H1 (cell line): ENCODE measurements around the gene LYPD1. TPM values are rescaled to one million over a fixed set of nuclear protein-coding genes. Genes with fewer than 3 reads are reported as not detected.
A peak's percentile ranks its signal among the peaks of the same experiment; 100 is the strongest.

ENCODE experiments used
- CTCF ChIA-PET: fragments of 300-600 bp; sonication (Branson Sonifier 250); formaldehyde crosslinking; loops from one replicate; lab custom pipeline; 2021; ENCODE audit not compliant: partially characterized antibody; lab: Charles Lee
- POLR2A ChIA-PET: fragments of 300-600 bp; sonication (Branson Sonifier 250); formaldehyde crosslinking; loops from one replicate; lab custom pipeline; 2021; ENCODE audit warnings: inconsistent platforms; ENCODE audit not compliant: partially characterized antibody; lab: Charles Lee
- DNase-seq, 2 experiments: peaks; one replicate each; pipeline versions ENCODE4 v3.0.0 to v3.0.0-alpha.2; 2010 to 2022; ENCODE audit warnings: low spot score in 2 of 2, low read depth in 1 of 2, mixed read lengths in 1 of 2
- FAIRE-seq: peaks from 2 replicates; lab custom pipeline; 2011; peaks lifted over from hg19 to GRCh38; lab: Jason Lieb, UNC
- H2AFZ ChIP-seq: 2 replicates; pipeline ENCODE4 v1.8.1; 2012; ENCODE audit warnings: low read length, inconsistent platforms
- H2AK5ac ChIP-seq: 2 replicates; pipeline ENCODE4 v1.6.1; 2013; ENCODE audit warnings: low read depth, low read length
- H2BK120ac ChIP-seq: replicated peaks from 2 replicates; pipeline ENCODE3; 2013; ENCODE audit warnings: low read depth, low read length, inconsistent platforms
- H2BK12ac ChIP-seq: 2 replicates; pipeline ENCODE4 v1.6.1; 2013; ENCODE audit warnings: low read depth, low read length
- H2BK15ac ChIP-seq: 2 replicates; pipeline ENCODE4 v1.6.1; 2013; ENCODE audit warnings: low read length
- H2BK20ac ChIP-seq: 2 replicates; pipeline ENCODE4 v1.6.1; 2013; ENCODE audit warnings: low read length
- H2BK5ac ChIP-seq: 2 replicates; pipeline ENCODE4 v1.6.1; 2013; ENCODE audit warnings: low read depth, low read length
- H3K14ac ChIP-seq: 2 replicates; pipeline ENCODE4 v1.6.1; 2013; ENCODE audit warnings: inconsistent platforms; ENCODE audit not compliant: insufficient read length
- H3K18ac ChIP-seq: 2 replicates; pipeline ENCODE4 v1.6.1; 2013; ENCODE audit warnings: low read length; ENCODE audit errors: extremely low read depth
- H3K23ac ChIP-seq: 2 replicates; pipeline ENCODE4 v1.6.1; 2013; ENCODE audit warnings: inconsistent platforms; ENCODE audit not compliant: insufficient read length
- H3K23me2 ChIP-seq: 2 replicates; pipeline ENCODE4 v1.6.1; 2013; ENCODE audit warnings: low read depth, low read length
- H3K27ac ChIP-seq: 2 replicates; pipeline ENCODE4 v1.6.1; 2011; ENCODE audit warnings: low read depth, low read length, inconsistent platforms
- H3K27me3 ChIP-seq, 4 experiments: replicated peaks in 1 of 4; 1 replicate in 1 of 4; 2 replicates in 3 of 4; pipeline versions ENCODE4 v1.6.1 to v1.8.1; 2011 to 2013; ENCODE audit warnings: low read length in 3 of 4, mild to moderate bottlenecking in 3 of 4, inconsistent platforms in 2 of 4, mixed read lengths in 2 of 4, moderate library complexity in 1 of 4; ENCODE audit not compliant: control insufficient read depth in 3 of 4, insufficient read depth in 3 of 4; ENCODE audit errors: extremely low read depth in 1 of 4
- H3K36me3 ChIP-seq, 4 experiments: 2 replicates each; pipeline versions ENCODE4 v1.6.1 to v1.8.1; 2011 to 2013; ENCODE audit warnings: mild to moderate bottlenecking in 4 of 4, low read length in 3 of 4, moderate library complexity in 2 of 4, control low read depth in 1 of 4, inconsistent platforms in 1 of 4; ENCODE audit not compliant: insufficient read depth in 4 of 4, control insufficient read depth in 2 of 4
- H3K4ac ChIP-seq: replicated peaks from 2 replicates; pipeline ENCODE3; 2013; ENCODE audit warnings: low read length, low read depth, mixed read lengths, inconsistent platforms; ENCODE audit not compliant: insufficient read length
- H3K4me1 ChIP-seq, 4 experiments: replicated peaks in 1 of 4; 1 replicate in 1 of 4; 2 replicates in 3 of 4; pipeline versions ENCODE4 v1.6.1 to v1.8.1; 2011 to 2013; ENCODE audit warnings: low read length in 3 of 4, inconsistent platforms in 2 of 4, mixed read lengths in 1 of 4; ENCODE audit not compliant: insufficient read depth in 4 of 4, control insufficient read depth in 3 of 4
- H3K4me2 ChIP-seq, 2 experiments: 2 replicates each; pipeline versions ENCODE4 v1.6.1 to v1.8.1; 2011 to 2013; ENCODE audit warnings: low read depth in 2 of 2, low read length in 2 of 2, control low read depth in 1 of 2, inconsistent platforms in 1 of 2, mild to moderate bottlenecking in 1 of 2; ENCODE audit not compliant: insufficient read depth in 1 of 2
- H3K4me3 ChIP-seq, 4 experiments: fragments of 200-600, 300-600 bp in 1 of 4; sonication (generic), shearing (Covaris generic), sonication (Bioruptor Twin) in 1 of 4; 2 replicates each; pipeline versions ENCODE4 v1.5.1 to v1.8.1; 2011 to 2016; ENCODE audit warnings: low read length in 4 of 4, low read depth in 3 of 4, control low read depth in 2 of 4, inconsistent platforms in 2 of 4, mild to moderate bottlenecking in 2 of 4, mixed read lengths in 1 of 4, moderate library complexity in 1 of 4; ENCODE audit not compliant: insufficient read depth in 2 of 4; ENCODE audit errors: extremely low read depth in 1 of 4
- H3K56ac ChIP-seq: replicated peaks from 2 replicates; pipeline ENCODE3; 2013; ENCODE audit warnings: low read depth, mild to moderate bottlenecking, mixed read lengths, low read length, inconsistent platforms; ENCODE audit not compliant: insufficient read length
- H3K79me1 ChIP-seq: 2 replicates; pipeline ENCODE4 v1.6.1; 2013; ENCODE audit warnings: low read depth, low read length, control low read depth
- H3K79me2 ChIP-seq, 2 experiments: 2 replicates each; pipeline versions ENCODE4 v1.6.1 to v1.8.1; 2012 to 2013; ENCODE audit warnings: low read length in 2 of 2, mild to moderate bottlenecking in 2 of 2, inconsistent platforms in 1 of 2; ENCODE audit not compliant: insufficient read depth in 2 of 2, control insufficient read depth in 1 of 2
- H3K9ac ChIP-seq, 4 experiments: replicated peaks in 1 of 4; 1 replicate in 1 of 4; 2 replicates in 3 of 4; pipeline versions ENCODE4 v1.6.1 to v1.8.1; 2011 to 2013; ENCODE audit warnings: low read depth in 3 of 4, low read length in 3 of 4, control low read depth in 2 of 4, mild to moderate bottlenecking in 2 of 4, moderate library complexity in 2 of 4, inconsistent platforms in 1 of 4; ENCODE audit errors: extremely low read depth in 1 of 4
- H3K9me3 ChIP-seq, 2 experiments: 2 replicates each; pipeline versions ENCODE4 v1.6.1 to v1.8.1; 2012 to 2013; ENCODE audit warnings: mild to moderate bottlenecking in 2 of 2, moderate library complexity in 2 of 2, control low read depth in 1 of 2, inconsistent platforms in 1 of 2, low read depth in 1 of 2, low read length in 1 of 2, mixed read lengths in 1 of 2; ENCODE audit not compliant: insufficient read depth in 2 of 2
- H4K20me1 ChIP-seq, 2 experiments: replicated peaks in 1 of 2; 2 replicates each; pipeline versions ENCODE3 to v1.8.1; 2011 to 2013; ENCODE audit warnings: inconsistent platforms in 2 of 2, low read length in 2 of 2, mild to moderate bottlenecking in 1 of 2; ENCODE audit not compliant: insufficient read depth in 2 of 2, control insufficient read depth in 1 of 2
- H4K5ac ChIP-seq: 2 replicates; pipeline ENCODE4 v1.6.1; 2013; ENCODE audit warnings: low read length, low read depth, mixed read lengths, inconsistent platforms; ENCODE audit not compliant: insufficient read length
- H4K8ac ChIP-seq: 2 replicates; pipeline ENCODE4 v1.8.0; 2013; ENCODE audit warnings: mild to moderate bottlenecking, moderate library complexity, low read length, inconsistent platforms; ENCODE audit not compliant: insufficient read depth; ENCODE audit errors: extremely low read depth
- H4K91ac ChIP-seq: replicated peaks from 2 replicates; pipeline ENCODE3; 2013; ENCODE audit warnings: low read length, mixed read lengths, inconsistent platforms; ENCODE audit not compliant: insufficient read length
- BACH1 ChIP-seq: IDR thresholded peaks from 2 replicates; pipeline ENCODE4 v1.6.1; 2012; ENCODE audit warnings: low read length, improper control_type of control experiment
- BCL11A ChIP-seq, 2 experiments: IDR thresholded peaks; one replicate each; pipeline ENCODE4 v1.6.1; 2011; ENCODE audit warnings: low read depth in 2 of 2, low read length in 2 of 2, mild to moderate bottlenecking in 2 of 2
- CBX5 ChIP-seq: fragments of 300-800, 300-1000 bp; sonication (generic); IDR thresholded peaks from 2 replicates; pipeline ENCODE4 v1.7.1; 2016; ENCODE audit warnings: antibody characterized with exemption, low read length, low read depth
- CEBPB ChIP-seq: IDR thresholded peaks from 2 replicates; pipeline ENCODE4 v1.6.1; 2012; ENCODE audit warnings: low read depth, low read length
- CTCF ChIP-seq, 3 experiments: IDR thresholded peaks; 1 replicate in 2 of 3; 2 replicates in 1 of 3; pipeline versions ENCODE4 v1.5.1 to v1.6.1; 2011; ENCODE audit warnings: low read length in 3 of 3, mild to moderate bottlenecking in 3 of 3, inconsistent platforms in 2 of 3, low read depth in 1 of 3, moderate library complexity in 1 of 3; ENCODE audit not compliant: insufficient read depth in 1 of 3; ENCODE audit errors: control extremely low read depth in 1 of 3
- EP300 ChIP-seq, 2 experiments: IDR thresholded peaks; 1 replicate in 1 of 2; 2 replicates in 1 of 2; pipeline ENCODE4 v1.6.1; 2011 to 2012; ENCODE audit warnings: low read depth in 2 of 2, low read length in 2 of 2, mild to moderate bottlenecking in 2 of 2, borderline replicate concordance in 1 of 2, inconsistent platforms in 1 of 2, moderate library complexity in 1 of 2
- SAP30 ChIP-seq: fragments of 300-600 bp; sonication (generic); IDR thresholded peaks from 2 replicates; pipeline ENCODE4 v1.7.1; 2012; ENCODE audit warnings: low read length, moderate library complexity, mild to moderate bottlenecking, inconsistent platforms; ENCODE audit not compliant: insufficient read depth, insufficient replicate concordance
- SIN3A ChIP-seq, 2 experiments: IDR thresholded peaks in 1 of 2; conservative IDR thresholded peaks in 1 of 2; 2 replicates each; pipeline ENCODE4 v1.6.1; 2011 to 2012; ENCODE audit warnings: low read length in 2 of 2, improper control_type of control experiment in 1 of 2, low read depth in 1 of 2, mild to moderate bottlenecking in 1 of 2
- SP2 ChIP-seq: IDR thresholded peaks from 2 replicates; pipeline ENCODE4 v1.6.1; 2012; ENCODE audit warnings: mild to moderate bottlenecking, low read length, inconsistent platforms
- SUZ12 ChIP-seq: fragments of 200-600 bp; sonication (generic); IDR thresholded peaks from 2 replicates; pipeline ENCODE4 v1.6.1; 2012; ENCODE audit warnings: mild to moderate bottlenecking, inconsistent platforms, low read length, moderate library complexity, mixed read lengths
- WGBS, 2 experiments: shearing (Covaris generic) in 1 of 2; methylation state at CpG; one replicate each; pipeline versions ENCODE4 v1.1.6 to v1.1.7; 2013 to 2015; ENCODE audit warnings: low lambda C conversion rate in 2 of 2, mixed read lengths in 2 of 2, inconsistent platforms in 1 of 2, low coverage in 1 of 2, missing lambda C conversion rate in 1 of 2; ENCODE audit not compliant: insufficient replicate concordance in 2 of 2, insufficient coverage in 1 of 2, insufficient read length in 1 of 2; ENCODE audit errors: extremely low coverage in 1 of 2, missing lambda C conversion rate in 1 of 2; 5-methylcytosine and 5-hydroxymethylcytosine counted together
- polyA plus RNA-seq, 7 experiments: library from polyadenylated mRNA; depleted of rRNA in 3 of 7; stranded (reverse) in 5 of 7; unstranded in 2 of 7; fragments of >200 nt in 5 of 7; fragments of 200-250 nt in 2 of 7; gene quantifications; 1 replicate in 5 of 7; 2 replicates in 1 of 7; 4 replicates in 1 of 7; pipeline versions ENCODE4 v1.2.1 to v1.2.3, GENCODE V29; 2011 to 2013; ENCODE audit warnings: missing spikeins in 2 of 7, mixed read lengths in 2 of 7
- total RNA-seq: library from RNA; stranded (reverse); fragmentation: NEBNext Ultra II Directional; extraction: Animal tissue kit (Norgen Biotek cat#: 25700); gene quantifications from 2 replicates; pipeline ENCODE4 v1.2.1, GENCODE V29; 2021

LYPD1 gene
- total and polyA plus RNA-seq, 2 of the 8 experiments (the other 6 are each of a cell fraction or from before 2014, with no cell fraction given), result 1.9 to 2.7 TPM

DNA sequence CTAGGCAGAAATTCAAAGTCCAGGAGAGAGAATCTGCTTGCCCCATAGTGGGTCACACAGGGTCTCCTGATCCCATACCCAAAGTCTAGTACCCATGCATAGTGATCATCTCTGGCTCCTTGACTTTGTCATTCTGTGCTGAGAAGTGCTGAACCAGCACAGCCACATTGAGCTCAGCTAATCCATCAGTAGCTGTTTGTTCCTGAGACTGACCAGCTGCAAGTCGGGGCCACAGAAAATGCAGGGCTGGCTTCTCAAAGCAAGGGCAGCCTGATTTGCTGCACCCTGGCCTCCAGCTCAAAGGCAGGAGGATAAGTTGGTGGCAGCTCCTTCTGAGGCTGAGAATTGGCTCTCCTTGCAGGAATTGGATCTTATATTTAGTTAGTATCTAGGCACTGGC lies 72.2 kb downstream of the LYPD1 start:
- DNase-seq (no peak), FAIRE-seq (no peak)
- no peaks in the 10 kb centered on the region for H4K20me1 ChIP-seq
- no peak overlapping the region for H3K23ac ChIP-seq
- H2AK5ac ChIP-seq, result no peak overlapping the region
- no peak overlapping the region for H2BK5ac ChIP-seq
- no peaks in the 10 kb centered on the region for H3K23me2 ChIP-seq
- H3K9me3 ChIP-seq, result peaks cover 4% of the 10 kb centered on the region in 2 experiments; a peak in 2 of 4 replicates
- no peaks in the 10 kb centered on the region for H3K4me1 ChIP-seq
- no peak overlapping the region for H2BK120ac ChIP-seq
- no peak overlapping the region for H3K18ac ChIP-seq
- no peak overlapping the region for H2BK20ac ChIP-seq
- no peak overlapping the region for H3K14ac ChIP-seq
- H4K91ac ChIP-seq, result no peak overlapping the region
- H3K4ac ChIP-seq, result no peak overlapping the region
- H3K4me3 ChIP-seq, result no peak overlapping the region
- 100% methylated on average over 1 of the region's 1 CpG; no CpG with 5 or more reads in 1 of the 2 experiments for WGBS, 2 experiments
- no peaks in the 10 kb centered on the region for H3K79me1 ChIP-seq
- ChIA-PET CTCF (interaction anchor here (1.2 kb wide), 1 partner anchor 61 kb away, joined by 3 read pairs; no protein-coding TSS in a partner anchor), POLR2A (no interaction called here)
- H3K4me2 ChIP-seq, result no peak overlapping the region
- no peak overlapping the region for H3K27ac ChIP-seq
- no peak overlapping the region for H2AFZ ChIP-seq
- no peak overlapping the region for H3K56ac ChIP-seq
- no peaks in the 10 kb centered on the region for H3K27me3 ChIP-seq
- H2BK12ac ChIP-seq, result no peak overlapping the region
- no peak overlapping the region for H4K5ac ChIP-seq
- H3K36me3 ChIP-seq, result no peaks in the 10 kb centered on the region
- H2BK15ac ChIP-seq, result no peak overlapping the region
- no peaks in the 10 kb centered on the region for H3K79me2 ChIP-seq
- H4K8ac ChIP-seq, result peak overlapping the region; percentile 45; the same call in 1 of the 2 replicates
- no peak overlapping the region for H3K9ac ChIP-seq
- TF ChIP-seq BCL11A (IDR thresholded peaks at IDR 0.05; ENCODE audit: low read depth in 2 of 2, low read length in 2 of 2) (no peak), SUZ12 (no peak), EP300 (IDR thresholded peaks at IDR 0.05; ENCODE audit: borderline replicate concordance in 1 of 2, low read depth in 2 of 2, low read length in 2 of 2) (no peak), CEBPB (no peak), BACH1 (no peak), SP2 (no peak), SAP30 (no peak), SIN3A (conservative IDR thresholded peaks at IDR 0.05 in 1 of 2, IDR thresholded peaks at IDR 0.05 in 1 of 2; ENCODE audit: low read depth in 1 of 2, low read length in 2 of 2) (no peak), CTCF (IDR thresholded peaks at IDR 0.05; ENCODE audit: control extremely low read depth in 1 of 3, insufficient read depth in 1 of 3, low read depth in 1 of 3, low read length in 3 of 3) (no peak), CBX5 (no peak)
